Duodenal mucosa (tissue), 2 donors: ENCODE measurements around the gene MYRF.

Source experiments
- H3K27ac ChIP-seq: one replicate; pipeline ENCODE4 v1.7.0; 2013; ENCODE audit warnings: low read depth, low read length
- H3K27me3 ChIP-seq, 2 donors: one replicate each; pipeline ENCODE4 v1.7.0; 2013; ENCODE audit warnings: low read length in 2 of 2, control low read depth in 1 of 2; ENCODE audit not compliant: insufficient read depth in 2 of 2, control insufficient read depth in 1 of 2
- H3K36me3 ChIP-seq, 2 donors: one replicate each; pipeline ENCODE4 v1.7.0; 2013; ENCODE audit warnings: low read length in 2 of 2, control low read depth in 1 of 2; ENCODE audit not compliant: insufficient read depth in 2 of 2, control insufficient read depth in 1 of 2
- H3K4me1 ChIP-seq, 2 donors: one replicate each; pipeline ENCODE4 v1.7.0; 2013; ENCODE audit warnings: low read length in 2 of 2, control low read depth in 1 of 2; ENCODE audit not compliant: insufficient read depth in 2 of 2, control insufficient read depth in 1 of 2
- H3K4me3 ChIP-seq, 2 donors: one replicate each; pipeline ENCODE4 v1.7.0; 2013; ENCODE audit warnings: low read length in 2 of 2, low read depth in 1 of 2
- H3K9ac ChIP-seq, 2 donors: one replicate each; pipeline ENCODE4 v1.7.0; 2013; ENCODE audit warnings: low read length in 2 of 2, low read depth in 1 of 2
- H3K9me3 ChIP-seq, 2 donors: one replicate each; pipeline ENCODE4 v1.7.0; 2013; ENCODE audit warnings: low read length in 2 of 2, control low read depth in 1 of 2; ENCODE audit not compliant: control insufficient read depth in 1 of 2

Gene MYRF

GRCh38 chr11:61828629-61829407 is 76.4 kb downstream of the MYRF start:
- Histone ChIP-seq H3K9me3 (no peaks in the 10 kb centered on the region), H3K4me3 (peak overlapping the region; percentile 71 to 90), H3K27ac (no peak overlapping the region), H3K9ac (peak overlapping the region; percentile 40 to 84), H3K27me3 (peaks cover 0 to 13% of the 10 kb centered on the region in 2 donors), H3K4me1 (peaks cover 18 to 56% of the 10 kb centered on the region in 2 donors), H3K36me3 (no peaks in the 10 kb centered on the region)

GRCh38 chr11:61829806-61830205 is 77.4 kb downstream of the MYRF start:
- no peaks in the 10 kb centered on the region for H3K9me3 ChIP-seq
- no peaks in the 10 kb centered on the region for H3K36me3 ChIP-seq
- peaks cover 27 to 65% of the 10 kb centered on the region in 2 donors for H3K4me1 ChIP-seq
- H3K9ac ChIP-seq = peak overlapping the region in 1 of 2 donors; percentile 84
- H3K27ac ChIP-seq = no peak overlapping the region
- peaks cover 0 to 13% of the 10 kb centered on the region in 2 donors for H3K27me3 ChIP-seq
- peak overlapping the region; percentile 71 to 90 for H3K4me3 ChIP-seq

- H3K4me3 ChIP-seq = peak overlapping the region in 1 of 2 donors; percentile 90
- H3K27ac ChIP-seq = no peak overlapping the region
- H3K27me3 ChIP-seq = peaks cover 0 to 13% of the 10 kb centered on the region in 2 donors
- H3K36me3 ChIP-seq = no peaks in the 10 kb centered on the region
- H3K9me3 ChIP-seq = no peaks in the 10 kb centered on the region
- H3K9ac ChIP-seq = no peak overlapping the region
- H3K4me1 ChIP-seq = peaks cover 32 to 69% of the 10 kb centered on the region in 2 donors
These were observed 78.0 kb downstream of the MYRF start for GRCh38 chr11:61830237-61831105.

DNA sequence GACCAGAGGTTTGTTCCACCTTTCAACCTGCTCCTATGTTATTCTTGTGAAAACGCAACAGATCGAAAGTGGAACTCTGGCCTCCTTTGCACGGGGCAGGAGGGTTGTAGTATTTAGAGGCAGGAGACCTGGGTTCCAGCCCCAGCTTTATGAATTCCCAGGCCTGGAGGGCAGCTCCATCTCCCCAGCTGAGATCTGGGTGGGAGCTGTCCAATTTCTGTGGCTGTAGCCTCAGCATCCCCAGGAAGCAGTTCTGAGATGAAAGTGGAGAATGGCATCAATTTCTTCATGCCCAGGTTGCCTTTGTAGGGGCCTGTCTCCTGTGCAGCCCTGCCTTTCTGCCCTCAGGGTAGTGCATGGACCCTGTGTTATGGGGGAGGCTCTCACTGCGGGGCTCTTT is 79.8 kb downstream of the MYRF start:
- no peak overlapping the region for H3K9ac ChIP-seq
- H3K27me3 ChIP-seq = peaks cover 0 to 10% of the 10 kb centered on the region in 2 donors
- H3K36me3 ChIP-seq = no peaks in the 10 kb centered on the region
- H3K4me1 ChIP-seq = peaks cover 32 to 64% of the 10 kb centered on the region in 2 donors
- no peaks in the 10 kb centered on the region for H3K9me3 ChIP-seq
- no peak overlapping the region for H3K27ac ChIP-seq
- H3K4me3 ChIP-seq = no peak overlapping the region

- no peak overlapping the region for H3K4me3 ChIP-seq
- H3K4me1 ChIP-seq = peaks cover 32 to 64% of the 10 kb centered on the region in 2 donors
- no peak overlapping the region for H3K9ac ChIP-seq
- H3K27ac ChIP-seq = no peak overlapping the region
- H3K27me3 ChIP-seq = peaks cover 0 to 8% of the 10 kb centered on the region in 2 donors
- no peaks in the 10 kb centered on the region for H3K9me3 ChIP-seq
- H3K36me3 ChIP-seq = no peaks in the 10 kb centered on the region
These were observed 80.3 kb downstream of the MYRF start for GRCh38 chr11:61832754-61833153.

DNA sequence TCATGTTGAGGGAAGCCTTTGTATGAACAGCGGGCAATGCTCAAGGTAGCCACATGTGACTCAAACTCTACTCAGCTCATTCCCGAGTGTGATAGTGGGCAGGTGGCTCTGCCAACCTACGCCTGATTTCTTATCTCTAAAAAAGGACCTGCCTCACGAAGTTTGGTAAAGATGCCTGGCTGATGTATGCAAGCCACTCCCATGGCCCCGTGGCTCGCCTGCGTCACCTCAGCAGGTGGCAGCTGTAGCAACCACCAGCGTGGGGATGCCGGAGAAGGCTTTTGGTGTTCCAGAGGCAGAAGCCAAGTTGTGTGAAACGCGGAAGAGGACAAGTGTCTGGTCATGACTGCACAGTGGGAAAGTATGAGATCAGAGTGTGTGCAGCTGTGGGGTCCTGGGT is 81.0 kb downstream of the MYRF start:
- Histone ChIP-seq H3K4me1 (peaks cover 27 to 60% of the 10 kb centered on the region in 2 donors), H3K9ac (no peak overlapping the region), H3K27me3 (peaks cover 0 to 6% of the 10 kb centered on the region in 2 donors), H3K36me3 (peaks cover 0 to 5% of the 10 kb centered on the region in 2 donors), H3K27ac (no peak overlapping the region), H3K9me3 (no peaks in the 10 kb centered on the region), H3K4me3 (no peak overlapping the region)

DNA sequence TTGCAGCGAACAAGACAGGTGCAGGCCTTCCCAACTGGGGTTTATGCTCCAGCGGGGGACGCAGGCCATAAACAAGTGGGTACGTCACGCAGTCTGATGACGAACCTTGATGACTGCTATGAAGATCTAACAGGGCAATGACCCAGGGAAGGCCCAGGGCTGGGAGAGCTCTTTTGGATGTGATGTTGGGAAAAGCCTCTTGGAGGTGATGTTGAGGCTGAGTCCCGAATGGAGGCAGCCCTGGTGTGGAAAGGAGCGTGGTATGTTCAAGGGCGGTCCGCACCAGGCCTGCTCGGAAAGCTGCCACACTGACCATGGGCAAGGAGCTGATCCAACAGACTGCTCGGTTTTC is 81.5 kb downstream of the MYRF start:
- Histone ChIP-seq H3K27ac (no peak overlapping the region), H3K9me3 (no peaks in the 10 kb centered on the region), H3K27me3 (peaks cover 0 to 5% of the 10 kb centered on the region in 2 donors), H3K4me3 (no peak overlapping the region), H3K4me1 (peaks cover 27 to 58% of the 10 kb centered on the region in 2 donors), H3K9ac (peak overlapping the region in 1 of 2 donors; percentile 30), H3K36me3 (peaks cover 0 to 9% of the 10 kb centered on the region in 2 donors)

DNA sequence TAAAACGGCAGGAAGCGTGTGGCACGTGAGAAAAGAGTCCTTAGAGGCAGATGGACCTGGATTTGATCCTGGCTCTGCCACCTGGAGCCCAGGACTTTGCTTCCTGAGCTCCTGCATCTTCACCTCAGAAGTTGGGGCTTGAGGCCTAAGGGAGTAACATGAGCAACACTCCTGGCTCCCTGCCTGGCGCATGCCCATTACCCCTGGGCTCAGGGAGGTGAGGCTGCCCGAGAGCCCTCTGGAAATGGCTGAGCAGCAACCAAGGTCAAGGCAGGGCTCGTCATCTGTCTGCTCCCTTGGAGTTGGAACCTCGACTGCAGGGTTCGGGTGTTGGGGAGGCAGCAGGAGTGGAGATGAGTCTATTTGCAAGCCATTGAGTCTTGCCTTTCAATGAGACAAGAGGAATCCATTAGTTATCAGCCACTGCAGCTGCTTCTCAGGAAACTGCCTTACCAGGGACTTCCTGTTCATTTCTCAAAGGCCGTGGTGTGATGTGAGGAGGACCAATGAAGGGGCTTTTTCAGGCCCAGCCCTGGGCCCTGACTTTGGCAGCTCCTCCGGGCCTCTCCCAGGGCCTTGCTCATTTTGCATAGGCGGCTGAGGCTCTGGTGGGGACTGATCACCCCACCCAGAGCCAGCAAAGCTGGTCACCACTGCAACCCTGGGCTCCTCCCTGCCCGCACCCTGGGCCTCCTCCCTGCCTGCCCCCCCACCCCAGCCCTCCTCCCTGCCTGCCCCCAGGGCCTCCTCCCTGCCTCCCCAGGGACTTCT is 82.0 kb downstream of the MYRF start:
- Histone ChIP-seq H3K27me3 (no peaks in the 10 kb centered on the region), H3K9ac (peak overlapping the region in 1 of 2 donors; percentile 30), H3K36me3 (peaks cover 0 to 12% of the 10 kb centered on the region in 2 donors), H3K4me3 (peak overlapping the region in 1 of 2 donors; percentile 11), H3K27ac (peak overlapping the region; percentile 41), H3K4me1 (peaks cover 27 to 52% of the 10 kb centered on the region in 2 donors), H3K9me3 (no peaks in the 10 kb centered on the region)

- Histone ChIP-seq H3K4me1 (peaks cover 27 to 36% of the 10 kb centered on the region in 2 donors), H3K36me3 (peaks cover 0 to 29% of the 10 kb centered on the region in 2 donors), H3K9me3 (no peaks in the 10 kb centered on the region), H3K27me3 (no peaks in the 10 kb centered on the region), H3K9ac (no peak overlapping the region), H3K27ac (no peak overlapping the region), H3K4me3 (no peak overlapping the region)
These were observed 83.8 kb downstream of the MYRF start for GRCh38 chr11:61836193-61836592.
